HEK293 (cell line): ENCODE data around the gene NUCB1.
"Not testable (repeated sequence)": the region's sequence is repeated elsewhere in the genome, so short reads cannot be mapped to it uniquely, and the experiment has no call there.

Experiments used
- CTCF ChIA-PET: fragments of 350-600 bp; formaldehyde crosslinking; extraction: SDS; loops from one replicate; lab custom pipeline; 2021; ENCODE audit warnings: antibody characterized with exemption; lab: Yijun Ruan, JAX
- POLR2A ChIA-PET: fragments of 300-600 bp; formaldehyde crosslinking; extraction: SDS; loops from one replicate; lab custom pipeline; 2020; ENCODE audit warnings: antibody characterized with exemption, inconsistent platforms; lab: Yijun Ruan, JAX
- H3K27ac ChIP-seq: fragments of 200-500 bp; sonication (Bioruptor generic); 2 replicates; pipeline ENCODE4 v1.5.1; 2014; ENCODE audit warnings: low read depth, low read length, control low read depth, inconsistent platforms; ENCODE audit errors: extremely low read depth
- H3K36me3 ChIP-seq, 2 experiments: fragments of 200-500 bp in 1 of 2; sonication (Bioruptor generic) in 1 of 2; 1 replicate in 1 of 2; 2 replicates in 1 of 2; pipeline ENCODE4 v1.5.1; 2014 to 2017; ENCODE audit warnings: inconsistent platforms in 2 of 2, low read length in 2 of 2; ENCODE audit not compliant: control insufficient read depth in 2 of 2, insufficient read depth in 1 of 2
- H3K4me1 ChIP-seq: fragments of 200-500 bp; sonication (Bioruptor generic); 2 replicates; pipeline ENCODE4 v1.5.1; 2014; ENCODE audit warnings: mild to moderate bottlenecking, low read length, inconsistent platforms; ENCODE audit not compliant: control insufficient read depth, insufficient read depth
- H3K4me3 ChIP-seq: 2 replicates; pipeline ENCODE4 v1.5.1; 2011; ENCODE audit warnings: low read depth, mild to moderate bottlenecking, control low read depth, low read length, moderate library complexity
- H3K9me3 ChIP-seq: fragments of 200-500 bp; sonication (Bioruptor generic); 2 replicates; pipeline ENCODE4 v1.5.1; 2014; ENCODE audit warnings: low read depth, low read length, inconsistent platforms; ENCODE audit not compliant: control insufficient read depth, insufficient read depth
- PRDM10 ChIP-seq: fragments of 450-650 bp; formaldehyde crosslinking; IDR thresholded peaks from 2 replicates; pipeline ENCODE4 v1.5.1; 2016; ENCODE audit warnings: missing biosample characterization, missing genetic modification characterization
- SCRT1 ChIP-seq: fragments of 450-650 bp; formaldehyde crosslinking; IDR thresholded peaks from 2 replicates; pipeline ENCODE4 v1.5.1; 2016; ENCODE audit warnings: missing biosample characterization, missing genetic modification characterization, borderline replicate concordance
- TCF7L2 ChIP-seq: IDR thresholded peaks from 2 replicates; pipeline ENCODE4 v1.6.1; 2011; ENCODE audit warnings: low read depth, mild to moderate bottlenecking, inconsistent platforms, low read length, moderate library complexity, borderline replicate concordance
- ZBTB6 ChIP-seq: fragments of 450-650 bp; formaldehyde crosslinking; IDR thresholded peaks from 2 replicates; pipeline ENCODE4 v1.5.1; 2017; ENCODE audit warnings: missing biosample characterization, missing genetic modification characterization
- ZNF19 ChIP-seq: fragments of 450-650 bp; formaldehyde crosslinking; IDR thresholded peaks from 2 replicates; pipeline ENCODE4; 2016; ENCODE audit warnings: missing biosample characterization, missing genetic modification characterization, low read depth
- ZNF266 ChIP-seq: fragments of 450-650 bp; formaldehyde crosslinking; IDR thresholded peaks from 2 replicates; pipeline ENCODE4 v1.5.1; 2016; ENCODE audit warnings: missing biosample characterization, missing genetic modification characterization, low read depth
- ZNF362 ChIP-seq: fragments of 450-650 bp; formaldehyde crosslinking; IDR thresholded peaks from 2 replicates; pipeline ENCODE4 v1.5.1; 2016; ENCODE audit warnings: missing biosample characterization, missing genetic modification characterization
- ZNF394 ChIP-seq: fragments of 450-650 bp; formaldehyde crosslinking; IDR thresholded peaks from 2 replicates; pipeline ENCODE4 v1.5.1; 2016; ENCODE audit warnings: missing biosample characterization, missing genetic modification characterization, mild to moderate bottlenecking, moderate library complexity, borderline replicate concordance
- ZNF48 ChIP-seq: fragments of 450-650 bp; formaldehyde crosslinking; IDR thresholded peaks from 2 replicates; pipeline ENCODE4 v1.5.1; 2016; ENCODE audit warnings: missing biosample characterization, missing genetic modification characterization
- TF ChIP-seq, protein P1 (sequence below): fragments of 450-650 bp; formaldehyde crosslinking; IDR thresholded peaks from 2 replicates; pipeline ENCODE4 v1.5.1; 2017; ENCODE audit warnings: missing biosample characterization, missing genetic modification characterization
- TF ChIP-seq, protein P2 (sequence below): fragments of 450-650 bp; formaldehyde crosslinking; IDR thresholded peaks from 2 replicates; pipeline ENCODE4 v1.5.1; 2016; ENCODE audit warnings: missing biosample characterization, missing genetic modification characterization

The NUCB1 gene

DNA sequence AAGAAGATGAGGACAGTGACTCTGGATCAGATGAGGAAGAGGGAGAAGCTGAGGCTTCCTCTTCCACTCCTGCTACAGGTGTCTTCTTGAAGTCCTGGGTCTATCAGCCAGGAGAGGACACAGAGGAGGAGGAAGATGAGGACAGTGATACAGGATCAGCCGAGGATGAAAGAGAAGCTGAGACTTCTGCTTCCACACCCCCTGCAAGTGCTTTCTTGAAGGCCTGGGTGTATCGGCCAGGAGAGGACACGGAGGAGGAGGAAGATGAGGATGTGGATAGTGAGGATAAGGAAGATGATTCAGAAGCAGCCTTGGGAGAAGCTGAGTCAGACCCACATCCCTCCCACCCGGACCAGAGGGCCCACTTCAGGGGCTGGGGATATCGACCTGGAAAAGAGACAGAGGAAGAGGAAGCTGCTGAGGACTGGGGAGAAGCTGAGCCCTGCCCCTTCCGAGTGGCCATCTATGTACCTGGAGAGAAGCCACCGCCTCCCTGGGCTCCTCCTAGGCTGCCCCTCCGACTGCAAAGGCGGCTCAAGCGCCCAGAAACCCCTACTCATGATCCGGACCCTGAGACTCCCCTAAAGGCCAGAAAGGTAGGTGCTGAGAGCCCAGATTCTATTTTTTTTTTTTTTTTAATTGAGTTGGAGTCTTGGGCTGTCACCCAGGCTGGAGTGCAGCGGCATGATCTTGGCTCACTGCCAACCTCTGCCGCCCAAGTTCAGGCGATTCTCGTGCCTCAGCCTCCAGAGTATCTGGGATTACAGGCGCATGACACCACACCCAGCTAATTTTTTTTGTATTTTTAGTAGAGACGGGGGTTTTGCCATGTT lies 25.6 kb upstream of the NUCB1 start (continued):
- TF ChIP-seq PRDM10 (tag by site-specific recombination) (no peak), ZNF19 (tag by site-specific recombination) (0 out of 2 replicates have a peak, but pooled peaks have one; percentile 61), SCRT1 (tag by site-specific recombination) (peak; percentile 67; the same call in 1 of the 2 replicates), TCF7L2 (no peak), ZNF394 (tag by site-specific recombination) (peak; percentile 97), ZBTB6 (tag by site-specific recombination) (peak; percentile 60; the same call in 1 of the 2 replicates), ZNF48 (no peak), ZNF362 (tag by site-specific recombination) (peak; percentile 93)
- TF ChIP-seq, protein P1, sequence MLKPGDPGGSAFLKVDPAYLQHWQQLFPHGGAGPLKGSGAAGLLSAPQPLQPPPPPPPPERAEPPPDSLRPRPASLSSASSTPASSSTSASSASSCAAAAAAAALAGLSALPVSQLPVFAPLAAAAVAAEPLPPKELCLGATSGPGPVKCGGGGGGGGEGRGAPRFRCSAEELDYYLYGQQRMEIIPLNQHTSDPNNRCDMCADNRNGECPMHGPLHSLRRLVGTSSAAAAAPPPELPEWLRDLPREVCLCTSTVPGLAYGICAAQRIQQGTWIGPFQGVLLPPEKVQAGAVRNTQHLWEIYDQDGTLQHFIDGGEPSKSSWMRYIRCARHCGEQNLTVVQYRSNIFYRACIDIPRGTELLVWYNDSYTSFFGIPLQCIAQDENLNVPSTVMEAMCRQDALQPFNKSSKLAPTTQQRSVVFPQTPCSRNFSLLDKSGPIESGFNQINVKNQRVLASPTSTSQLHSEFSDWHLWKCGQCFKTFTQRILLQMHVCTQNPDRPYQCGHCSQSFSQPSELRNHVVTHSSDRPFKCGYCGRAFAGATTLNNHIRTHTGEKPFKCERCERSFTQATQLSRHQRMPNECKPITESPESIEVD (tag by site-specific recombination): no peak

GRCh38 chr19:48876043-48876981 lies 23.8 kb upstream of the NUCB1 start:
- CTCF ChIA-PET: interaction anchor here (0.6 to 4.1 kb wide), 4 partner anchors 32 to 96 kb away, joined by 3 to 22 read pairs (median 5); no protein-coding TSS in a partner anchor
- Histone ChIP-seq H3K4me1 (peaks cover 24% of the 10 kb centered on the region), H3K27ac (peak overlapping the region; percentile 92), H3K4me3 (0 out of 2 replicates have a peak overlapping the region, but pooled peaks have one; percentile 3), H3K36me3 (peaks cover 0 to 29% of the 10 kb centered on the region in 2 experiments; a peak in 2 of 3 replicates)
- POLR2A ChIA-PET: interaction anchor here (0.8 to 2.5 kb wide), 9 partner anchors 9 to 94 kb away, joined by 3 to 9 read pairs (median 4); partner anchors contain the start of genes BAX and DHDH
- not testable (repeated sequence) for H3K9me3 ChIP-seq
- peak; percentile 42; the same call in 1 of the 2 replicates for TF ChIP-seq ZNF266 (tag by site-specific recombination)
- TF ChIP-seq, protein P2, sequence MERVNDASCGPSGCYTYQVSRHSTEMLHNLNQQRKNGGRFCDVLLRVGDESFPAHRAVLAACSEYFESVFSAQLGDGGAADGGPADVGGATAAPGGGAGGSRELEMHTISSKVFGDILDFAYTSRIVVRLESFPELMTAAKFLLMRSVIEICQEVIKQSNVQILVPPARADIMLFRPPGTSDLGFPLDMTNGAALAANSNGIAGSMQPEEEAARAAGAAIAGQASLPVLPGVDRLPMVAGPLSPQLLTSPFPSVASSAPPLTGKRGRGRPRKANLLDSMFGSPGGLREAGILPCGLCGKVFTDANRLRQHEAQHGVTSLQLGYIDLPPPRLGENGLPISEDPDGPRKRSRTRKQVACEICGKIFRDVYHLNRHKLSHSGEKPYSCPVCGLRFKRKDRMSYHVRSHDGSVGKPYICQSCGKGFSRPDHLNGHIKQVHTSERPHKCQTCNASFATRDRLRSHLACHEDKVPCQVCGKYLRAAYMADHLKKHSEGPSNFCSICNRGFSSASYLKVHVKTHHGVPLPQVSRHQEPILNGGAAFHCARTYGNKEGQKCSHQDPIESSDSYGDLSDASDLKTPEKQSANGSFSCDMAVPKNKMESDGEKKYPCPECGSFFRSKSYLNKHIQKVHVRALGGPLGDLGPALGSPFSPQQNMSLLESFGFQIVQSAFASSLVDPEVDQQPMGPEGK (tag by site-specific recombination): peak; percentile 26; the same call in 1 of the 2 replicates
